Upper lobe of left lung (tissue), 6 donors: ENCODE results near the gene GPRC5C. TPM values are rescaled to one million over a fixed set of nuclear protein-coding genes. Genes with fewer than 3 reads are reported as not detected.
"Not testable (repeated sequence)": the region's sequence is repeated elsewhere in the genome, so short reads cannot be mapped to it uniquely, and the experiment has no call there.

ENCODE experiments used
- ATAC-seq, 2 donors: fragments of 200-7000 bp; cut with Tn5 transposase; one replicate each; pipeline ENCODE4 v1.9.1; 2022; ENCODE audit warnings: mild to moderate bottlenecking in 2 of 2, moderate library complexity in 2 of 2; ENCODE audit not compliant: low FRiP score in 2 of 2
- DNase-seq, 2 donors: peaks; one replicate each; pipeline ENCODE4 v3.0.0-alpha.2; 2019 to 2020
- H3K27ac ChIP-seq, 4 donors: fragments of 200-600 bp; sonication (generic); one replicate each; pipeline ENCODE4 v1.5.1; 2016 to 2019
- H3K27me3 ChIP-seq, 4 donors: fragments of 200-600 bp; sonication (generic); one replicate each; pipeline ENCODE4 v1.5.1; 2017 to 2019
- H3K36me3 ChIP-seq, 4 donors: fragments of 200-600 bp; sonication (generic); one replicate each; pipeline ENCODE4 v1.5.1; 2016 to 2019
- H3K4me1 ChIP-seq, 4 donors: fragments of 200-600 bp; sonication (generic); one replicate each; pipeline ENCODE4 v1.5.1; 2018 to 2019
- H3K4me3 ChIP-seq, 4 donors: fragments of 200-600 bp; sonication (generic); one replicate each; pipeline ENCODE4 v1.5.1; 2017 to 2019; ENCODE audit warnings: mild to moderate bottlenecking in 2 of 4, moderate library complexity in 1 of 4
- H3K9me3 ChIP-seq, 4 donors: fragments of 200-600 bp; sonication (generic); one replicate each; pipeline ENCODE4 v1.5.1; 2018 to 2019
- EP300 ChIP-seq, 4 donors: sonication (generic); formaldehyde crosslinking; IDR thresholded peaks; one replicate each; pipeline ENCODE4 v1.5.1; 2017; ENCODE audit warnings: antibody characterized with exemption in 4 of 4, control low read depth in 2 of 4
- POLR2A ChIP-seq, 4 donors: fragments of 450-650 bp; IDR thresholded peaks; one replicate each; pipeline ENCODE4 v1.5.1; 2016 to 2017; ENCODE audit warnings: antibody characterized with exemption in 4 of 4, mild to moderate bottlenecking in 2 of 4
- POLR2AphosphoS5 ChIP-seq, 2 donors: sonication (generic); formaldehyde crosslinking; IDR thresholded peaks; one replicate each; pipeline ENCODE4 v1.5.1; 2017; ENCODE audit warnings: antibody characterized with exemption in 2 of 2
- WGBS, 2 donors: methylation state at CpG; one replicate each; pipeline ENCODE4 v1.1.5; 2017 to 2018; 5-methylcytosine and 5-hydroxymethylcytosine counted together
- small RNA-seq, 4 donors: library from RNA; depleted of rRNA; stranded (forward); fragments of <200 nt; gene quantifications; one replicate each; pipeline ENCODE3, GENCODE V24; 2016
- total RNA-seq, 6 donors: library from RNA; depleted of rRNA in 4 of 6; stranded (reverse); fragments of >200 nt in 4 of 6; gene quantifications; one replicate each; pipeline versions ENCODE4 v1.1.0 to v1.2.1, GENCODE V29; 2016 to 2021
- TF ChIP-seq, protein P1 (sequence below), 6 experiments: fragments of 450-650 bp in 4 of 6; fragments of 200-600 bp in 2 of 6; sonication (generic) in 2 of 6; IDR thresholded peaks; one replicate each; pipeline ENCODE4 v1.5.1; 2016 to 2019; ENCODE audit warnings: antibody characterized with exemption in 6 of 6
- donor health status: DM: no; HTN: no; CAD: no; lungs with moderate emphysema.
- donor health status: DM: no; HTN: yes; CAD: no; lungs with severe emphysema.

GPRC5C gene
- total RNA-seq, 6 donors from 2014 or later: 50.7 to 88.4 (median 56.4) TPM

DNA sequence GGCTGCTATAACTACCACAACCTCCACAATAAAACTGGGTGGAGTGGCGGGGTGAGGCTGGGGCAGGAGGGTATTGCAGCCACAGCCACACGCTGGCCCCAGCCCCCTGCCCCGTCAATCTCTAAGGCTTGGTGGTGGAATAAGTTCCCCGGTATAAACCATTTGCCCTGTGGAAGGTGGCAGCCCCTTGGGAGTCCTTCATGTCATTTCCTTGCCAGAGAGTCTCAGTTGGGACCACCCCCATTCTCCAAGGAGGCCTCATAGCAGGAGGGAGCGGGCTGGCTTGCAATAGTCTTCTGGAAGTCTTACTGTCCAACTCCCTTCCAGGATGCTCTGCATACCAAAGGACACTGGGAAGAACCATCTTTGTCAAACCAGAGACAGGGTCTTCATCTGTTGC, 54.0 kb downstream of the GPRC5C start:
- TF ChIP-seq, protein P1, sequence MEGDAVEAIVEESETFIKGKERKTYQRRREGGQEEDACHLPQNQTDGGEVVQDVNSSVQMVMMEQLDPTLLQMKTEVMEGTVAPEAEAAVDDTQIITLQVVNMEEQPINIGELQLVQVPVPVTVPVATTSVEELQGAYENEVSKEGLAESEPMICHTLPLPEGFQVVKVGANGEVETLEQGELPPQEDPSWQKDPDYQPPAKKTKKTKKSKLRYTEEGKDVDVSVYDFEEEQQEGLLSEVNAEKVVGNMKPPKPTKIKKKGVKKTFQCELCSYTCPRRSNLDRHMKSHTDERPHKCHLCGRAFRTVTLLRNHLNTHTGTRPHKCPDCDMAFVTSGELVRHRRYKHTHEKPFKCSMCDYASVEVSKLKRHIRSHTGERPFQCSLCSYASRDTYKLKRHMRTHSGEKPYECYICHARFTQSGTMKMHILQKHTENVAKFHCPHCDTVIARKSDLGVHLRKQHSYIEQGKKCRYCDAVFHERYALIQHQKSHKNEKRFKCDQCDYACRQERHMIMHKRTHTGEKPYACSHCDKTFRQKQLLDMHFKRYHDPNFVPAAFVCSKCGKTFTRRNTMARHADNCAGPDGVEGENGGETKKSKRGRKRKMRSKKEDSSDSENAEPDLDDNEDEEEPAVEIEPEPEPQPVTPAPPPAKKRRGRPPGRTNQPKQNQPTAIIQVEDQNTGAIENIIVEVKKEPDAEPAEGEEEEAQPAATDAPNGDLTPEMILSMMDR (IDR thresholded peaks at IDR 0.05): no peak
- TF ChIP-seq POLR2AphosphoS5 (IDR thresholded peaks at IDR 0.05): no peak
- no peak for TF ChIP-seq POLR2A (IDR thresholded peaks at IDR 0.05)
- no peak for TF ChIP-seq EP300 (IDR thresholded peaks at IDR 0.05)
- H3K27ac ChIP-seq: no peak overlapping the region

DNA sequence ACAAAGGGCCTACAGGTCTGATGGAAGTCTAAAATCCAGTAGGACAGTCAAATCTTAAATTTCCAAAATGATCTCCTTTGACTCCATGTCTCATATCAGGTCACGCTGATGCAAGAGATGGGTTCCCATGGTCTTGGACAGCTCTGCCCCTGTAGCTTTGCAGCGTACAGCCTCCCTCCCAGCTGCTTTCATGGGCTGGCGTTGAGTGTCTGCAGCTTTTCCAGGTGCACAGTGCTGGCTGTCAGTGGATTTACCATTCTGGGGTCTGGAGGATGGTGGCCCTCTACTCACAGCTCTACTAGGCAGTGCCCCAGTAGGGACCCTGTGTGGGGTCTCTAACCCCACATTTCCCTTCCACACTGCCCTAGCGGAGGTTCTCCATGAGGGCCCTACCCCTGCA, 56.4 kb downstream of the GPRC5C start:
- not testable (repeated sequence) for H3K4me3 ChIP-seq, ATAC-seq, H3K27ac ChIP-seq, H3K9me3 ChIP-seq, H3K27me3 ChIP-seq, DNase-seq, H3K4me1 ChIP-seq, H3K36me3 ChIP-seq
- 90 to 100% methylated on average over 3 to 4 of the region's 4 CpGs for WGBS, 2 donors

More for the DNA sequence above, 54.0 kb downstream of the GPRC5C start:
- no peak for DNase-seq
- 81 to 92% methylated on average over 5 of the region's 5 CpGs for WGBS, 2 donors
- no peaks in the 10 kb centered on the region for H3K4me1 ChIP-seq
- ATAC-seq: no peak
- H3K27me3 ChIP-seq: no peaks in the 10 kb centered on the region
- peaks cover 0 to 6% (median 0%) of the 10 kb centered on the region in 4 donors for H3K36me3 ChIP-seq
- no peaks in the 10 kb centered on the region for H3K9me3 ChIP-seq
- no peak overlapping the region for H3K4me3 ChIP-seq

- Histone ChIP-seq H3K27ac (no peak overlapping the region), H3K9me3 (no peaks in the 10 kb centered on the region), H3K36me3 (no peaks in the 10 kb centered on the region), H3K27me3 (no peaks in the 10 kb centered on the region), H3K4me1 (peaks cover 0 to 6% (median 0%) of the 10 kb centered on the region in 4 donors), H3K4me3 (no peak overlapping the region)
- TF ChIP-seq POLR2AphosphoS5 (IDR thresholded peaks at IDR 0.05) (no peak), POLR2A (IDR thresholded peaks at IDR 0.05) (no peak), EP300 (IDR thresholded peaks at IDR 0.05) (no peak)
- TF ChIP-seq, protein P1 (IDR thresholded peaks at IDR 0.05): no peak
- DNase-seq: peak in 1 of 2 donors; percentile 27
- 74 to 76% methylated on average over 9 of the region's 9 CpGs for WGBS, 2 donors
- ATAC-seq: no peak
Observed at GRCh38 chr17:74490716-74491115, 58.8 kb downstream of the GPRC5C start.

DNA sequence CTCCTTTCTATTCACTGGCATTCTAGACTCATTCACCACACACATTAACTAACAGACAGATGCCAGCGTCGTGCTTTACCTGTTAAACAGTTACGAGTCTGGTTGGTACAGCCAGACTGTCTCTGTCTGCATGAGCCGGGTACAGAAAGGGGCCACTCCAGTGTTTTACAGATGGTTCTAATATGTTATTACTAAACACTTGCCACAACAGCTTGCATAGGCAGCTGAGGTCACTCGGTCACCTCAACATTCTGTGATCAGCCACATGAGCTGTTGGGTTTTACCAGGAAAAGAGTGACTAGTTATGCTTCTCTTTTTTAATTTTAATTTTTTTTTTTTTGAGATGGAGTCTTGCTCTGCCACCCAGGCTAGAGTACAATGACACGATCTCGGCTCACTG, 59.7 kb downstream of the GPRC5C start:
- no peak overlapping the region for H3K27ac ChIP-seq
- no peaks in the 10 kb centered on the region for H3K9me3 ChIP-seq
- H3K4me1 ChIP-seq: peaks cover 0 to 6% (median 0%) of the 10 kb centered on the region in 4 donors
- ATAC-seq: peak; percentile 6 to 43
- H3K4me3 ChIP-seq: no peak overlapping the region
- 70 to 77% methylated on average over 7 of the region's 7 CpGs for WGBS, 2 donors
- no peaks in the 10 kb centered on the region for H3K36me3 ChIP-seq
- no peak for TF ChIP-seq POLR2A (IDR thresholded peaks at IDR 0.05)
- TF ChIP-seq EP300 (IDR thresholded peaks at IDR 0.05): no peak
- TF ChIP-seq POLR2AphosphoS5 (IDR thresholded peaks at IDR 0.05): no peak
- TF ChIP-seq, protein P1 (IDR thresholded peaks at IDR 0.05): no peak
- peak in 1 of 2 donors; percentile 40 for DNase-seq
- H3K27me3 ChIP-seq: no peaks in the 10 kb centered on the region

GRCh38 chr17:74493331-74493833, 61.5 kb downstream of the GPRC5C start:
- Histone ChIP-seq H3K4me1 (peaks cover 0 to 6% (median 0%) of the 10 kb centered on the region in 4 donors), H3K27ac (no peak overlapping the region), H3K27me3 (no peaks in the 10 kb centered on the region), H3K36me3 (no peaks in the 10 kb centered on the region), H3K4me3 (no peak overlapping the region), H3K9me3 (no peaks in the 10 kb centered on the region)
- WGBS, 2 donors: 0 to 43% methylated on average over 3 to 11 of the region's 11 CpGs
- peak in 1 of 2 donors; percentile 69 for DNase-seq
- ATAC-seq: peak; percentile 88 to 90
- no peak for TF ChIP-seq POLR2A (IDR thresholded peaks at IDR 0.05)
- TF ChIP-seq, protein P1 (IDR thresholded peaks at IDR 0.05): peak; percentile 84 to 94 (median 89)
- no peak for TF ChIP-seq POLR2AphosphoS5 (IDR thresholded peaks at IDR 0.05)
- TF ChIP-seq EP300 (IDR thresholded peaks at IDR 0.05): no peak

Small RNAs within 50 kb of the gene (small RNA-seq; reads per million reads assigned to genes)
- gene RNA5SP448: 0 to 0.11 (median 0) reads per million in 4 donors

Other genes starting within 250 kb of the GPRC5C start
- gene RPL38, start 228.4 kb upstream of the GPRC5C start, total RNA-seq: 100 to 1,000 TPM; 334 to 709 (median 485) TPM
- 10 to 100 TPM in 1 of 6 donors, 1 to 10 TPM in 5; 2.4 to 10.5 (median 8.0) TPM for gene TTYH2, start 218.5 kb upstream of the GPRC5C start, total RNA-seq
- 10 to 100 TPM in 1 of 6 donors, 1 to 10 TPM in 4, under 1 TPM in 1; 0.29 to 16.1 (median 3.7) TPM for gene DNAI2, start 157.9 kb upstream of the GPRC5C start, total RNA-seq
- 10 to 100 TPM in 2 of 6 donors, 1 to 10 TPM in 3, under 1 TPM in 1; 0.46 to 13.7 (median 3.8) TPM for gene KIF19, start 105.9 kb upstream of the GPRC5C start, total RNA-seq
- gene BTBD17, start 70.2 kb upstream of the GPRC5C start, total RNA-seq: 1 to 10 TPM in 1 of 6 donors, not detected in 5; 1.2 TPM
- under 1 TPM in 1 of 6 donors, not detected in 5; 0.27 TPM for gene GPR142, start 64.6 kb upstream of the GPRC5C start, total RNA-seq
- 10 to 100 TPM; 10.7 to 26.5 (median 18.0) TPM for gene CD300A, start 34.5 kb downstream of the GPRC5C start, total RNA-seq
- gene CD300LB, start 99.4 kb downstream of the GPRC5C start, total RNA-seq: 1 to 10 TPM in 3 of 6 donors, under 1 TPM in 3; 0.49 to 3.1 (median 1.5) TPM
- gene CD300C, start 114.0 kb downstream of the GPRC5C start, total RNA-seq: 10 to 100 TPM in 3 of 6 donors, 1 to 10 TPM in 2, under 1 TPM in 1; 0.98 to 19.4 (median 9.7) TPM
- gene CD300H, start 135.4 kb downstream of the GPRC5C start, total RNA-seq: 1 to 10 TPM in 1 of 6 donors, under 1 TPM in 1, not detected in 4; 0.37 to 2.7 TPM
- not detected for gene CD300LD, start 160.2 kb downstream of the GPRC5C start, total RNA-seq
- gene CD300E, start 191.7 kb downstream of the GPRC5C start, total RNA-seq: 10 to 100 TPM in 2 of 6 donors, 1 to 10 TPM in 4; 3.6 to 15.6 (median 6.7) TPM